ENCODE data around the gene TBC1D3B.
"Not testable (repeated sequence)": the region's sequence is repeated elsewhere in the genome, so short reads cannot be mapped to it uniquely, and the experiment has no call there.

The TBC1D3B gene

GRCh38 chr17:36201102-36201501, 24.7 kb upstream of the TBC1D3B start:
- not testable (repeated sequence) for DNase-seq (ENCODE audit: low spot score)

- DNase-seq (ENCODE audit: low spot score), result no peak
Measured at GRCh38 chr17:36198831-36199465, 22.5 kb upstream of the TBC1D3B start.

- no peak for DNase-seq (ENCODE audit: low spot score)
Measured at GRCh38 chr17:36197387-36197703, 20.9 kb upstream of the TBC1D3B start.

GRCh38 chr17:36196131-36196486, 19.7 kb upstream of the TBC1D3B start:
- no peak for DNase-seq (ENCODE audit: low spot score)

GRCh38 chr17:36195434-36196130, 19.1 kb upstream of the TBC1D3B start:
- no peak for DNase-seq (ENCODE audit: low spot score)

- not testable (repeated sequence) for DNase-seq (ENCODE audit: low spot score)
Measured at GRCh38 chr17:36194832-36195433, 18.5 kb upstream of the TBC1D3B start.

- DNase-seq (ENCODE audit: low spot score), result not testable (repeated sequence)
Measured at GRCh38 chr17:36194147-36194831, 17.9 kb upstream of the TBC1D3B start.

- DNase-seq (ENCODE audit: low spot score), result no peak
Measured at GRCh38 chr17:36193216-36193775, 16.9 kb upstream of the TBC1D3B start.

GRCh38 chr17:36190549-36191330, 14.3 kb upstream of the TBC1D3B start:
- not testable (repeated sequence) for DNase-seq (ENCODE audit: low spot score)

GRCh38 chr17:36189993-36190392, 13.6 kb upstream of the TBC1D3B start:
- not testable (repeated sequence) for DNase-seq (ENCODE audit: low spot score)

GRCh38 chr17:36188891-36189306, 12.5 kb upstream of the TBC1D3B start:
- no peak for DNase-seq (ENCODE audit: low spot score)

- not testable (repeated sequence) for DNase-seq (ENCODE audit: low spot score)
Measured at GRCh38 chr17:36187943-36188665, 11.7 kb upstream of the TBC1D3B start.

- DNase-seq (ENCODE audit: low spot score), result not testable (repeated sequence)
Measured at GRCh38 chr17:36186810-36187763, 10.7 kb upstream of the TBC1D3B start.

- DNase-seq (ENCODE audit: low spot score), result no peak
Measured at GRCh38 chr17:36185416-36185815, 9.0 kb upstream of the TBC1D3B start.

- no peak for DNase-seq (ENCODE audit: low spot score)
Measured at GRCh38 chr17:36184023-36184765, 7.8 kb upstream of the TBC1D3B start.

- peak; percentile 58 for DNase-seq (ENCODE audit: low spot score)
Measured at GRCh38 chr17:36183001-36183971, 6.8 kb upstream of the TBC1D3B start.

- no peak for DNase-seq (ENCODE audit: low spot score)
Measured at GRCh38 chr17:36182176-36183000, 6.0 kb upstream of the TBC1D3B start.

All from LoVo (cell line).